Colonic mucosa (tissue), 4 donors: ENCODE data around the gene EGFLAM. TPM values are rescaled to one million over a fixed set of nuclear protein-coding genes. Genes with fewer than 3 reads are reported as not detected.
"Not testable (repeated sequence)": the region's sequence is repeated elsewhere in the genome, so short reads cannot be mapped to it uniquely, and the experiment has no call there.

ENCODE experiments used
- DNase-seq: peaks from one replicate; pipeline ENCODE4 v3.0.0-alpha.2; 2020
- H3K27ac ChIP-seq: fragments of 200-600 bp; one replicate; pipeline ENCODE4 v1.8.0; 2021
- H3K27me3 ChIP-seq: fragments of 200-600 bp; one replicate; pipeline ENCODE4 v1.8.0; 2021
- H3K36me3 ChIP-seq: fragments of 200-600 bp; one replicate; pipeline ENCODE4 v1.8.0; 2021
- H3K4me1 ChIP-seq: fragments of 200-600 bp; one replicate; pipeline ENCODE4 v1.8.0; 2021; ENCODE audit warnings: mild to moderate bottlenecking
- H3K4me3 ChIP-seq: fragments of 200-600 bp; one replicate; pipeline ENCODE4 v1.8.0; 2021
- H3K9ac ChIP-seq, 2 donors: one replicate each; pipeline ENCODE4 v1.7.0; 2013; ENCODE audit warnings: control low read depth in 2 of 2, low read depth in 2 of 2, low read length in 2 of 2
- H3K9me3 ChIP-seq: fragments of 200-600 bp; one replicate; pipeline ENCODE4 v1.8.0; 2021
- intact Hi-C: fragments of 100-400 bp; cut with DNase I; formaldehyde crosslinking; loops from one replicate; pipeline ENCODE4 v1.14.1; 2022
- total RNA-seq, 2 donors: library from RNA; stranded (reverse); fragmentation: NEBNext Ultra II Directional in 1 of 2; extraction: Animal tissue kit (Norgen Biotek cat#: 25700) in 1 of 2; gene quantifications; one replicate each; pipeline ENCODE4 v1.2.1, GENCODE V29; 2021
- TF ChIP-seq, protein P1 (sequence below): fragments of 200-600 bp; IDR thresholded peaks from one replicate; pipeline ENCODE4 v1.8.0; 2022; ENCODE audit warnings: antibody characterized with exemption, mild to moderate bottlenecking
- donor health status: healthy.
- donor health status: DM: no; HTN: no; CAD: no.
- donor health status: DM: no; HTN: no; CAD: no.

Gene EGFLAM
- total RNA-seq, 2 donors from 2014 or later, result 0.40 to 2.0 TPM

DNA sequence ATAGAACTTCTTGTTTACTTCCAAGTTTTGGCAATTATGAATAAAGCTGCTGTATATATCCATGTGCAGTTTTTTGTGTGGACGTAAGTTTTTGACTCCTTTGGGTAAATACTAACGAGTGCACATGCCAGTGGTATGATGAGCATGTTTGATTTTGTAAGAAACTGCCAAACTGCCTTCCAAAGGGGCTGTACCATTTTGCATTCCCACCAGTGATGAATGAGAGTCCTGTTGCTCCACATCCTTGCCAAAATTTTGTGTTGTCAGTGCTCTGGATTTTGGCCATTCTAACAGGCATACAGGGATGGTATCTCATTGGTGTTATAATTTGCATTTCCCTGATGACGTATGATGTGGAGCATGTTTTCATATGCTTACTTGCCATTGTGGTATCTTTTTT is 73.5 kb downstream of the EGFLAM start:
- Histone ChIP-seq H3K27ac (no peak overlapping the region), H3K9me3 (no peaks in the 10 kb centered on the region), H3K9ac (no peak overlapping the region), H3K4me1 (no peaks in the 10 kb centered on the region), H3K36me3 (no peaks in the 10 kb centered on the region), H3K4me3 (no peak overlapping the region), H3K27me3 (no peaks in the 10 kb centered on the region)
- no peak for DNase-seq
- intact Hi-C loops, result no loop called here
- TF ChIP-seq, protein P1, sequence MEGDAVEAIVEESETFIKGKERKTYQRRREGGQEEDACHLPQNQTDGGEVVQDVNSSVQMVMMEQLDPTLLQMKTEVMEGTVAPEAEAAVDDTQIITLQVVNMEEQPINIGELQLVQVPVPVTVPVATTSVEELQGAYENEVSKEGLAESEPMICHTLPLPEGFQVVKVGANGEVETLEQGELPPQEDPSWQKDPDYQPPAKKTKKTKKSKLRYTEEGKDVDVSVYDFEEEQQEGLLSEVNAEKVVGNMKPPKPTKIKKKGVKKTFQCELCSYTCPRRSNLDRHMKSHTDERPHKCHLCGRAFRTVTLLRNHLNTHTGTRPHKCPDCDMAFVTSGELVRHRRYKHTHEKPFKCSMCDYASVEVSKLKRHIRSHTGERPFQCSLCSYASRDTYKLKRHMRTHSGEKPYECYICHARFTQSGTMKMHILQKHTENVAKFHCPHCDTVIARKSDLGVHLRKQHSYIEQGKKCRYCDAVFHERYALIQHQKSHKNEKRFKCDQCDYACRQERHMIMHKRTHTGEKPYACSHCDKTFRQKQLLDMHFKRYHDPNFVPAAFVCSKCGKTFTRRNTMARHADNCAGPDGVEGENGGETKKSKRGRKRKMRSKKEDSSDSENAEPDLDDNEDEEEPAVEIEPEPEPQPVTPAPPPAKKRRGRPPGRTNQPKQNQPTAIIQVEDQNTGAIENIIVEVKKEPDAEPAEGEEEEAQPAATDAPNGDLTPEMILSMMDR, result no peak

- intact Hi-C loops, H3K27me3 ChIP-seq, H3K4me3 ChIP-seq, H3K27ac ChIP-seq, H3K36me3 ChIP-seq, H3K9me3 ChIP-seq, H3K9ac ChIP-seq, DNase-seq, H3K4me1 ChIP-seq: not testable (repeated sequence)
These were observed 74.8 kb downstream of the EGFLAM start for GRCh38 chr5:38333181-38333580.

GRCh38 chr5:38338455-38338854 is 80.1 kb downstream of the EGFLAM start:
- Histone ChIP-seq H3K27me3 (no peaks in the 10 kb centered on the region), H3K9ac (no peak overlapping the region), H3K36me3 (no peaks in the 10 kb centered on the region), H3K9me3 (no peaks in the 10 kb centered on the region), H3K4me1 (no peaks in the 10 kb centered on the region), H3K27ac (no peak overlapping the region), H3K4me3 (no peak overlapping the region)
- no peak for DNase-seq
- TF ChIP-seq, protein P1, result no peak
- intact Hi-C loops, result no loop called here

GRCh38 chr5:38339446-38339845 is 81.1 kb downstream of the EGFLAM start:
- no peak overlapping the region for H3K27ac ChIP-seq
- no peak overlapping the region for H3K9ac ChIP-seq
- H3K27me3 ChIP-seq, result no peaks in the 10 kb centered on the region
- H3K4me1 ChIP-seq, result no peaks in the 10 kb centered on the region
- H3K36me3 ChIP-seq, result no peaks in the 10 kb centered on the region
- intact Hi-C loops, result no loop called here
- no peaks in the 10 kb centered on the region for H3K9me3 ChIP-seq
- no peak for DNase-seq
- TF ChIP-seq, protein P1, result no peak
- H3K4me3 ChIP-seq, result no peak overlapping the region

DNA sequence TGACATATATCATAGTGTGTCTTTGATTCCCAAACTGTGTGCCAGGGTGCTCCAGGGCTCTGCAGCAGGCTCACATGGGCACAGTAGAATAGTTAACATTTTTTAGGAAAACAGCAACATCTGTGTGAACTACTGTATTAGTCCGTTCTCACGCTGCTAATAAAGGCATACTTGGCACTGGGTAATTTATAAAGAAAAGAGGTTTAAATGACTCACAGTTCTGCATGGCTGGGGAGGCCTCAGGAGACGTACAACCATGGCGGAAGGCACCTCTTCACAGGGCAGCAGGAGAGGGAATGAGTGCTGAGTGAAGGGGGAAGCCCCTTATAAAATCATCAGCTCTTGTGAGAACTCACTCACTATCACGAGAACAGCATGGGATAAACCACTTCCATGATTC is 82.7 kb downstream of the EGFLAM start:
- intact Hi-C loops, result no loop called here
- TF ChIP-seq, protein P1, result no peak
- no peak for DNase-seq
- Histone ChIP-seq H3K9ac (no peak overlapping the region), H3K9me3 (no peaks in the 10 kb centered on the region), H3K4me1 (no peaks in the 10 kb centered on the region), H3K27me3 (no peaks in the 10 kb centered on the region), H3K4me3 (no peak overlapping the region), H3K36me3 (no peaks in the 10 kb centered on the region), H3K27ac (no peak overlapping the region)

DNA sequence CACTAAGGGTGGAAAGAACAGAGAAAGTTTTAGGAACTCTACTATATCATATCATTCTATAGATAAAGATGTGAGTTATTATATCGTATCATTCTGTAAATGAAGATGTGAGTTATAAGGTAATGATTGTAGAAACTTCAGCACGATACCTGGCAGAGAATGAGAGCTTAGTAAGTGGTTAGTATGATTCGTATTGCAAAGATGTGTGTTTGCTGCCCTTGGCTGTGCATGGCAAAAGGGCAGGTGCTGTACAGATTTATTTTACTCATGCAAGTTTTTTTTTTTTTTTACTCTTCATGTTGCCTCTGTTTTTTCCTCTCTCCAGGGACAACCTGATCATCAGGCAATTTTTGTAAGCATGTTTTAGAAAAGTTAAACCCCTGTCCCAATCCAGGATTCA is 83.3 kb downstream of the EGFLAM start:
- Histone ChIP-seq H3K4me3 (no peak overlapping the region), H3K27me3 (no peaks in the 10 kb centered on the region), H3K36me3 (no peaks in the 10 kb centered on the region), H3K27ac (no peak overlapping the region), H3K9me3 (no peaks in the 10 kb centered on the region), H3K9ac (no peak overlapping the region), H3K4me1 (no peaks in the 10 kb centered on the region)
- intact Hi-C loops, result no loop called here
- TF ChIP-seq, protein P1, result no peak
- DNase-seq, result no peak
